Heart left ventricle (tissue), 13 donors: ENCODE results near the gene CYP39A1.

ENCODE experiments used
- POLR2A ChIP-seq, 2 donors: fragments of 450-650 bp; IDR thresholded peaks; one replicate each; pipeline ENCODE4 v1.6.1; 2017; ENCODE audit warnings: antibody characterized with exemption in 2 of 2, mild to moderate bottlenecking in 2 of 2, moderate library complexity in 2 of 2
- TF ChIP-seq, protein P1 (sequence below), 12 donors: fragments of 200-600 bp; sonication (generic) in 4 of 12; IDR thresholded peaks; one replicate each; pipeline versions ENCODE4 v1.5.0 to v1.8.0; 2018 to 2022; ENCODE audit warnings: antibody characterized with exemption in 12 of 12, mild to moderate bottlenecking in 5 of 12
- donor health status: ischemic (EF 13 %, LVEDD 7.1; RV severe dilation, severe dysfunction).
- donor health status: DM: no; HTN: yes; CAD: no.
- donor health status: DM: no; HTN: no; CAD: no.
- donor health status: ischemic (EF 25% LVEDD 6.9; RV normal size, moderate dysfunction).
- donor health status: ischemic (EF 25% LVEDD 5.7; RV mildly dilated, moderate dysfunction).
- donor health status: ischemic (EF 35%, LVEDD 5.7; RV mildly dilated, moderate dysfunction).
- donor health status: nonischemic (EF 11% LVEDD 7.7; RV severe dilation, severe dysfunction).
- donor health status: DM: yes; HTN: yes; CAD: no.
- donor health status: PGD.
- donor health status: ischemic (EF 29% LVEDD 5.4; RV normal size, mild dysfunction).
- donor health status: nonischemic (EF 23%, LVEDD 6.1; RV moderate dilation, normal function).

- TF ChIP-seq POLR2A (IDR thresholded peaks at IDR 0.05), result no peak
- TF ChIP-seq, protein P1, sequence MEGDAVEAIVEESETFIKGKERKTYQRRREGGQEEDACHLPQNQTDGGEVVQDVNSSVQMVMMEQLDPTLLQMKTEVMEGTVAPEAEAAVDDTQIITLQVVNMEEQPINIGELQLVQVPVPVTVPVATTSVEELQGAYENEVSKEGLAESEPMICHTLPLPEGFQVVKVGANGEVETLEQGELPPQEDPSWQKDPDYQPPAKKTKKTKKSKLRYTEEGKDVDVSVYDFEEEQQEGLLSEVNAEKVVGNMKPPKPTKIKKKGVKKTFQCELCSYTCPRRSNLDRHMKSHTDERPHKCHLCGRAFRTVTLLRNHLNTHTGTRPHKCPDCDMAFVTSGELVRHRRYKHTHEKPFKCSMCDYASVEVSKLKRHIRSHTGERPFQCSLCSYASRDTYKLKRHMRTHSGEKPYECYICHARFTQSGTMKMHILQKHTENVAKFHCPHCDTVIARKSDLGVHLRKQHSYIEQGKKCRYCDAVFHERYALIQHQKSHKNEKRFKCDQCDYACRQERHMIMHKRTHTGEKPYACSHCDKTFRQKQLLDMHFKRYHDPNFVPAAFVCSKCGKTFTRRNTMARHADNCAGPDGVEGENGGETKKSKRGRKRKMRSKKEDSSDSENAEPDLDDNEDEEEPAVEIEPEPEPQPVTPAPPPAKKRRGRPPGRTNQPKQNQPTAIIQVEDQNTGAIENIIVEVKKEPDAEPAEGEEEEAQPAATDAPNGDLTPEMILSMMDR (IDR thresholded peaks at IDR 0.05), result no peak
Observed at GRCh38 chr6:46653439-46654195, 999 bp upstream of the CYP39A1 start.
